ENCODE data around the gene ALG3. TPM values are rescaled to one million over a fixed set of nuclear protein-coding genes. Genes with fewer than 3 reads are reported as not detected.

The ALG3 gene
- total RNA-seq, 1 experiment from 2014 or later: 95.1 TPM

GRCh38 chr3:184228376-184229137 is 20.2 kb downstream of the ALG3 start:
- no peak overlapping the region for H2AFZ ChIP-seq
- peak overlapping the region; percentile 97; the same call in 1 of the 2 replicates for H3K4me2 ChIP-seq
- no peak overlapping the region for H3K27ac ChIP-seq
- H3K9me3 ChIP-seq (ENCODE audit: insufficient read depth, low read depth): no peaks in the 10 kb centered on the region
- peaks cover 8% of the 10 kb centered on the region; the same call in 1 of the 2 replicates for H3K4me1 ChIP-seq (replicated peaks; ENCODE audit: insufficient read depth)
- H3K9me2 ChIP-seq (ENCODE audit: insufficient read depth): no peaks in the 10 kb centered on the region
- H3K79me2 ChIP-seq (ENCODE audit: low read depth): no peaks in the 10 kb centered on the region
- peaks cover 66% of the 10 kb centered on the region for H3K27me3 ChIP-seq (ENCODE audit: insufficient read depth, low read depth)
- peak overlapping the region; percentile 70; the same call in 1 of the 2 replicates for H3K4me3 ChIP-seq
- no peak for DNase-seq
- ChIA-PET POLR2A (ENCODE audit: unreplicated experiment) (interaction anchor here (0.6 kb wide), 1 partner anchor 541 kb away, joined by 3 read pairs; no protein-coding TSS in a partner anchor), CTCF (interaction anchor here (0.6 to 1.8 kb wide), 9 partner anchors 13 to 222 kb away, joined by 3 to 8 read pairs (median 5); partner anchors contain the start of genes ABCF3 and EEF1AKMT4)
- intact Hi-C loops (cut with micrococcal nuclease; ENCODE audit: unreplicated experiment): no loop called here
- H3K36me3 ChIP-seq (ENCODE audit: low read depth): no peaks in the 10 kb centered on the region
- BruUV-seq (replicated peaks): no TSS peak
- no peaks in the 10 kb centered on the region for H4K20me1 ChIP-seq (ENCODE audit: insufficient read depth)
- H3F3A ChIP-seq (ENCODE audit: insufficient read depth, low read depth): peaks cover 20% of the 10 kb centered on the region; the same call in 1 of the 2 replicates
- no peak for TF ChIP-seq EZH2 (IDR thresholded peaks at IDR 0.05; ENCODE audit: low read depth)
- TF ChIP-seq CTCF (conservative IDR thresholded peaks at IDR 0.05): no peak

- TF ChIP-seq EZH2 (IDR thresholded peaks at IDR 0.05; ENCODE audit: low read depth): no peak
- TF ChIP-seq CTCF (conservative IDR thresholded peaks at IDR 0.05): peak; percentile 100
- Histone ChIP-seq H3F3A (ENCODE audit: insufficient read depth, low read depth) (peaks cover 20% of the 10 kb centered on the region; the same call in 1 of the 2 replicates), H2AFZ (no peak overlapping the region), H3K36me3 (ENCODE audit: low read depth) (no peaks in the 10 kb centered on the region), H3K4me1 (replicated peaks; ENCODE audit: insufficient read depth) (peaks cover 8% of the 10 kb centered on the region; the same call in 1 of the 2 replicates), H3K9me2 (ENCODE audit: insufficient read depth) (no peaks in the 10 kb centered on the region), H3K79me2 (ENCODE audit: low read depth) (no peaks in the 10 kb centered on the region), H3K9me3 (ENCODE audit: insufficient read depth, low read depth) (no peaks in the 10 kb centered on the region), H3K4me3 (no peak overlapping the region), H4K20me1 (ENCODE audit: insufficient read depth) (no peaks in the 10 kb centered on the region), H3K27me3 (ENCODE audit: insufficient read depth, low read depth) (peaks cover 60% of the 10 kb centered on the region), H3K4me2 (no peak overlapping the region), H3K27ac (no peak overlapping the region)
- DNase-seq: peak in 1 of 2 experiments; percentile 48
- intact Hi-C loops (cut with micrococcal nuclease; ENCODE audit: unreplicated experiment): no loop called here
- CTCF ChIA-PET: interaction anchor here (0.5 to 1.8 kb wide), 10 partner anchors 9 to 96 kb away, joined by 3 to 9 read pairs (median 4); partner anchors contain the start of gene ABCF3
- POLR2A ChIA-PET (ENCODE audit: unreplicated experiment): interaction anchor here (0.6 kb wide), 1 partner anchor 51 kb away, joined by 4 read pairs; no protein-coding TSS in a partner anchor
- no TSS peak for BruUV-seq (replicated peaks)
These were observed 21.3 kb downstream of the ALG3 start for GRCh38 chr3:184227481-184227935.

- no peak overlapping the region for H3K27ac ChIP-seq
- no peaks in the 10 kb centered on the region for H3K9me2 ChIP-seq (ENCODE audit: insufficient read depth)
- peaks cover 28% of the 10 kb centered on the region for H3K27me3 ChIP-seq (ENCODE audit: insufficient read depth, low read depth)
- ChIA-PET CTCF (no interaction called here), POLR2A (ENCODE audit: unreplicated experiment) (no interaction called here)
- no peaks in the 10 kb centered on the region for H3K9me3 ChIP-seq (ENCODE audit: insufficient read depth, low read depth)
- H4K20me1 ChIP-seq (ENCODE audit: insufficient read depth): no peaks in the 10 kb centered on the region
- no peak overlapping the region for H2AFZ ChIP-seq
- no peak overlapping the region for H3K4me2 ChIP-seq
- no peaks in the 10 kb centered on the region for H3K36me3 ChIP-seq (ENCODE audit: low read depth)
- no TSS peak for BruUV-seq (replicated peaks)
- no peak overlapping the region for H3K4me3 ChIP-seq
- H3K4me1 ChIP-seq (replicated peaks; ENCODE audit: insufficient read depth): no peaks in the 10 kb centered on the region
- TF ChIP-seq EZH2 (IDR thresholded peaks at IDR 0.05; ENCODE audit: low read depth): no peak
- TF ChIP-seq CTCF (conservative IDR thresholded peaks at IDR 0.05): no peak
- no peaks in the 10 kb centered on the region for H3K79me2 ChIP-seq (ENCODE audit: low read depth)
- DNase-seq: no peak
- peaks cover 11% of the 10 kb centered on the region; the same call in 1 of the 2 replicates for H3F3A ChIP-seq (ENCODE audit: insufficient read depth, low read depth)
- intact Hi-C loops (cut with micrococcal nuclease; ENCODE audit: unreplicated experiment): no loop called here
These were observed 24.8 kb downstream of the ALG3 start for GRCh38 chr3:184223946-184224345.
